SK-N-SH treated with all-trans-retinoic acid at 6 μM for 48 hours (cell line): ENCODE measurements around the gene CAMTA2.

Source experiments
- TCF4 ChIP-seq: fragments of 250-450 bp; sonication (Bioruptor Pico); IDR thresholded peaks from 2 replicates; pipeline ENCODE4 v1.8.0; 2021; ENCODE audit warnings: mild to moderate bottlenecking, moderate library complexity, borderline replicate concordance
- TF ChIP-seq, protein P1 (sequence below): fragments of 250-450 bp; sonication (Bioruptor Pico); IDR thresholded peaks from 2 replicates; pipeline ENCODE4 v1.5.1; 2020; ENCODE audit warnings: low read depth, mild to moderate bottlenecking, moderate library complexity

DNA sequence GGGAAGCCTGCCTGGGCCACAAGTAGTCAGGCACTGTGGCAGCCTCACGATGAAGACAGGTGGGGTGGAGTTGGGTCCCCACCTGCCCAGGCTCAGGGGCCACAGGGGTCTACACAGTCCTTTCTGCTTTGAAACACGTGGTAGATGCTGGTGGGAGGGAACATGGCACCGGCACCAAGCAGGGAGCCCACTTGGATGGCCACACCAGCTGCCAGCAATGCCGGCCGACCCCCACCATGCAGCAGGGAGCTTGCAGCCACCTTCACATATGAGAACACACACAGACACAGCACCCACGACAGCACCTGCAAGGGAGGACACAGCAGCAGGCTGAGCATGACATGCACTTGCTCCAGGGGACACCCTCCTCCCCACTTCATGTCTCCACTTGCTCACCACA lies 45.4 kb upstream of the CAMTA2 start:
- TF ChIP-seq TCF4 (CRISPR knock-in tag): no peak
- TF ChIP-seq, protein P1, sequence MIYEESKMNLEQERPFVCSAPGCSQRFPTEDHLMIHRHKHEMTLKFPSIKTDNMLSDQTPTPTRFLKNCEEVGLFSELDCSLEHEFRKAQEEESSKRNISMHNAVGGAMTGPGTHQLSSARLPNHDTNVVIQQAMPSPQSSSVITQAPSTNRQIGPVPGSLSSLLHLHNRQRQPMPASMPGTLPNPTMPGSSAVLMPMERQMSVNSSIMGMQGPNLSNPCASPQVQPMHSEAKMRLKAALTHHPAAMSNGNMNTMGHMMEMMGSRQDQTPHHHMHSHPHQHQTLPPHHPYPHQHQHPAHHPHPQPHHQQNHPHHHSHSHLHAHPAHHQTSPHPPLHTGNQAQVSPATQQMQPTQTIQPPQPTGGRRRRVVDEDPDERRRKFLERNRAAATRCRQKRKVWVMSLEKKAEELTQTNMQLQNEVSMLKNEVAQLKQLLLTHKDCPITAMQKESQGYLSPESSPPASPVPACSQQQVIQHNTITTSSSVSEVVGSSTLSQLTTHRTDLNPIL: no peak
